ENCODE data around the gene MAPT.

MAPT gene

GRCh38 chr17:45863857-45864654 is 30.3 kb upstream of the MAPT start:
- DNase-seq = no peak

DNA sequence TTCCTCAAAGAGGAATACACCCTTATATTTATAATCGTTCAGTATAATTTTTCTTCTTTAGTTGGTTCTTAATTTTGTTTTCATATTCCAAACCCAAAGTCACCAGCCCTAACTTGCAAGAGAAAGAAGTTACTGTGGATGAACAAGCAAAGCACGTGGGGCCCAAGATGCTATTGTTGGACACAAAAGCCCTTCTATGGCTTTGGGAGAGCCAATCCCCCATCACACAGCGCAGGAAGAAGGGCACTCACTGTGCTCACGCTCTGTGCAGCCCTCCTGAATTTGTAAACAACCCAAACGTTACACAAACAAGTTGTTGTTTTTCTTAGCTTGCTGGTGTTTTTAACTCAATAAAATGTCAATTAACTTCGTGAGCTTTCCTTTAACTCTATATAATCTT is 27.2 kb upstream of the MAPT start:
- no peak for DNase-seq

DNA sequence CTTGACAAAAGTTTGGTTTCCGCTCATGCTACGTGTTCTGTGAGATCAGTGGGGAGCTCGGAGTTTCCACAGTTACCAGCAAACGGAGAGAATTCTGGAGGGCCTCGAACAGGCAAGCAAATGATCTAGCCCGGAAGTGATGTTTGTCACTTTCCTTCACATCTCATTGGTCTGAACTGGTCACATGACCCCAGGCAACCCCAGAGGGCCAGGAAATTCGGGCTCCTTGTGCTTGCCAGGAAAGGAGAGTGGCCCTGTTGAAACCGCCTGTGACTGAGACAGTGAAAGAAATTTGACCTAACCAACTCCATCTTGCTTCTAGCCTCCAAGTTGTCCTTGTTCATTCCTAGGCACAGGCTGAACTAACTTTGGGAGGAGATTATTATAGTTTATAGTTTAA is 26.7 kb upstream of the MAPT start:
- no peak for DNase-seq

GRCh38 chr17:45868276-45868675 is 26.1 kb upstream of the MAPT start:
- DNase-seq = no peak

- no peak for DNase-seq
Measured at GRCh38 chr17:45869676-45870341, 24.5 kb upstream of the MAPT start.

DNA sequence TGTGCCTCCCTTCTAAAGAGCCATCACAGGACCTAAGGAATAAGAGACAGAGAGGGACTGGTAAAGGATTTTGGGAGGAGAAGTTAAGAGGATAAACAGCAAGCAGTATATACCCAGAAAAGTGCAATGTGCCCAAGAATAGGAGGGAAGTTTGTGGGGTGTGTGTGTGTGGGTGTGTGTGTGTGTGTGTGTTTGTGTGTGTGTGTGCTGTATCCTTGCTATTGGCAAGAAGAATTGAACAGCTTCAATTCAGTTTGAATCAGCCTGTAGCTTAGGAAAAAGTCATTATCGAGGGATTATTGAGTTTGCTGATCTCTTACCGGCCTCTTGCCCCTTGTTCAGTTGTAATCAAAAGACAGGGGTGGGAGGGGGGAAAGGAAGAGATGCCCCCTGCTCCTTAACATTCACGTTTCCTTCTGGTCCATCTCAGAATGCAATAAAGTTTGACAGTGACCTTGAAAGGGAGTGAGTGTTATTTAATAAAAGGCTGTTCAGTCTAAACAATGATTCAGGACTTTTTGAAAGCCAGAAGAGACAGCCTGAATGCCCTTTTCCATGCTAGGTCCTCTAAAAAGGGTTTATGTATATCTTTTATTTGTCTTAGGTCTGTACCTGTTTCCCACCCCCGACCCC is 23.9 kb upstream of the MAPT start:
- DNase-seq = no peak

DNA sequence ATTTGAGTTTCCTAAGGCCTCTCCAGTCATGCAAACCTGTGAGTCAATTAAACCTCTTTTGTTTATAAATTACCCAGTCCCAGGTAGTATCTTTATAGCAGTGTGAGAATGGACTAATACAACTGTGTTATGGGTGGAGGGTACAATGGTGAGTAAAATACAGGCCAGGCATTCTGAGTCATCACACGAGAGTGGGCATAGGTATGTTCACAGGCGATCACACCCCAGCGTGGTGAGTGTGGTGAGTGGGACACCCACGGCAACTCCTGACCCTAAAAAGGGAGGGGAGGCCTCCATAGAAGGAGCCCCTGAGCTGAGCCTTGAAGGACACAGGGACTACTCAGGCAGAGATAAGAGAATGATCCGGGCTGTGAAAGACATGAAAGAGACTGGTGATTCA is 22.6 kb upstream of the MAPT start:
- no peak for DNase-seq

- no peak for DNase-seq
Measured at GRCh38 chr17:45873728-45874127, 20.6 kb upstream of the MAPT start.

DNA sequence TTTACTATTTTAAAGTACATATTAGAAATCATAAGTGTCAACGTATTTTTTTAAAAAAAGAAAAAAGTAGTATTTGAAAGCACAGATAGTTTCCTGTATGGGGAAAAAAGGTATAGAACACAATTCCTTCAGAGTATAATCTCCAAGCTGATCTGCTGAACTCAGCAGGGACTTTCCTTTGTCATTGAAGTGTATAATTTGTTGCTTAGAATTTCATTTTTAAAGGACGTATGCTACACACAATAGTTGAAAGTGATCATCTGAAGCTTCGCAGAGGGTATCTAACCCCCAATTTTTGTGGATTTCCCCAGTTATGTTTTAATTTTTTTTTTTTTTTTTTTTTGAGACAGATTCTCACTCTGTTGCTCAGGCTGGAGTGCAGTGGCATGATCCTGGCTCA is 20.2 kb upstream of the MAPT start:
- DNase-seq = no peak

GRCh38 chr17:45876539-45876938 is 17.8 kb upstream of the MAPT start:
- no peak for DNase-seq

GRCh38 chr17:45877467-45877866 is 16.9 kb upstream of the MAPT start:
- DNase-seq = no peak

- DNase-seq = no peak
Measured at GRCh38 chr17:45883063-45883462, 11.3 kb upstream of the MAPT start.

GRCh38 chr17:45886852-45887251 is 7.5 kb upstream of the MAPT start:
- no peak for DNase-seq

GRCh38 chr17:45888392-45888791 is 6.0 kb upstream of the MAPT start:
- DNase-seq = no peak

DNA sequence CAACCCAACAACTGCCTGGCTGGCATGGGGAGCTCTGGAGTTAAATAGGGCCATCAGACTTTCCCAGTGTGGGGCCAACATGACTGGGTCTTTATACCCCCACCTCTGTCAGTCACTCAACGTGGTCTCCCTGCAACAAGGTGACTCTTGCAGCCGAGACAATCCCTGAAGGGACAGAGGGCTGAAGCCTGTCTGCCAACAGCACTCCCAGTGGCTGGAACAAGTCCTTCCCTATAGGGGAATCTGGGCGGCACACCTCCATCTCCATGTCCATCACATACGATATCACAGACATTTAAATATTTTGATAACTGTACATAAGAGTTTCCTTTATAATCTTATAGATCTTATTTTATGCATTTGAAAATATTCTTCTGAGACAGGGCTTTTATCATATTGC is 4.8 kb upstream of the MAPT start:
- no peak for DNase-seq

DNA sequence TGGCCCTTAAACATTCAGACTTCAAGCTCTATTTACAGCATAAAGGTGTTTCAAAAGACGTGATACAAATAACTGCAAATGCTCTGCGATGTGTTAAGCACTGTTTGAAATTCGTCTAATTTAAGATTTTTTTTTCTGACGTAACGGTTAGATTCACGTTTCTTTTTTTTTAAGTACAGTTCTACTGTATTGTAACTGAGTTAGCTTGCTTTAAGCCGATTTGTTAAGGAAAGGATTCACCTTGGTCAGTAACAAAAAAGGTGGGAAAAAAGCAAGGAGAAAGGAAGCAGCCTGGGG is 681 bp upstream of the MAPT start:
- no peak for DNase-seq

- peak; percentile 79 for DNase-seq
Measured at GRCh38 chr17:45895304-45895968, 1.1 kb downstream of the MAPT start.

DNA sequence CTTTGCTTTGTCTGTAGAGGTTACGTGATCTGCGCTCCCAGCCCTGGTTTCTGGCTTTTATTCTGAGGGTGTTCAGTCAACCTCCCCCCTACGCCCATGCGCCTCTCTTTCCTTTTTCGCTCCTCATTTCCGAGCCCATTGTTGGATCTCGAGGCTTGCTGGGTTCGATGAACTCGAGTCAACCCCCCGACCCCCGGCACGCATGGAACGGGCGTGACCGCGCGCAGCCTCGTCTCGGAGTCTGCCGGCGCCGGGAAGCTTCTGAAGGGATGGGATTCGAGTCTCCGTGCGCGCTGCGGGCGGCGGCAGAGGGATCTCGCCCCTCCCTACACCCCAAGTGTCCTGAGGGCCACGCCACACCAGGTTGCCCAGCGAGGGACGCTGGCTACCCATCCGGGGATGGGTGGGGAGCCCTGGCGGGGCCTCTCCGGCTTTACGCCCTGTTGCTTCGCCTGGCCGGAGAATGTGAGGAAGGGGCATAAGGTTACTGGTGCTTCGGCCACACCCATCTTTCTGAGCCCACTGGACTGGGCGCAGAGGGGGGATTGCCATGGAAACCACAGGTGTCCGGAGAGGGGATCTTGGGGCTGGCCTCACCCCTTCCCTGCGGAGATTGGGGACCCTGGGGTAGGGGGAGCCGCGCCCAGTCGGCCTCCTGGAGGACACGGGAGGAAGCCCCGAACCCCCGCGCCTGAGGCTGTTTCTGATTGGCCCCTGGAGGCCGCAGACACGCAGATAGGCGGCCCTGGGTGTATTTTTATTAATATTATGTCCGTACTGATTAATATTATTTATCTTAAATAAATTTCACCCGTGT is 1.8 kb downstream of the MAPT start:
- no peak for DNase-seq

GRCh38 chr17:45896803-45897693 is 2.7 kb downstream of the MAPT start:
- DNase-seq = peak; percentile 72

- DNase-seq = no peak
Measured at GRCh38 chr17:45900136-45900535, 5.8 kb downstream of the MAPT start.

DNA sequence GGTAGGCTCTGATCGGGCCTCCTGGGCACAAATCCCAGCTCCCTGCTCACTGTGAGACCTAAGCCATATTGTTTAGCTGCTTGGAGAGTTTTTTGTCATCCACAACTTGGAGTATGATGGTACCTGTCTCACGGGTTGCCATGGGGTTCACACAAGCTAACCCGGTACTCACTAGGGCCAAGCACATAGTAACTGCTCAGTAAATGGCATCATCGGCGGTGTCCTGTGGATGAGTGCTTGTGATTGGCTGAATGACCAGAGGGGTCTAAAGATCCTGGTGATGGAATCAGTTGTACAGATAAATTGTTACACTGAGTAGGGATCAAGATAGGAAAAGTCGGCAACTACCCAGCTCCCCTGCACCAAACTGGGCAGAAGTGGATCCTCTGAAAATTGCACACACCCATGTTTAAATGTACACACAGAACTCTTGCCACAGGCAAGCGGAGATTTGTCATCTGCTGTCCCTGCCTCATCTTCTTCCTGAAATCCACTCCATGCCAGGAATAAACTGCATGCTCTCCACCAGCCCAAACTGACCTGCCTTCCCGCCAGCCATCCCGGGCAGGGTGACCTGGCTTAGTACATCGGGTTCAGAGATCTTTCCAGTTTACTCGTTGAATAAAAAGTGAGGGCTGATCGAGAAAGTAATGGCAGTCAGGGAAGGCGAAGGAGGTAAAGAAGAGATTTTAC is 6.5 kb downstream of the MAPT start:
- no peak for DNase-seq
